Measurements from ENCODE around the gene CEP83.

CEP83 gene

DNA sequence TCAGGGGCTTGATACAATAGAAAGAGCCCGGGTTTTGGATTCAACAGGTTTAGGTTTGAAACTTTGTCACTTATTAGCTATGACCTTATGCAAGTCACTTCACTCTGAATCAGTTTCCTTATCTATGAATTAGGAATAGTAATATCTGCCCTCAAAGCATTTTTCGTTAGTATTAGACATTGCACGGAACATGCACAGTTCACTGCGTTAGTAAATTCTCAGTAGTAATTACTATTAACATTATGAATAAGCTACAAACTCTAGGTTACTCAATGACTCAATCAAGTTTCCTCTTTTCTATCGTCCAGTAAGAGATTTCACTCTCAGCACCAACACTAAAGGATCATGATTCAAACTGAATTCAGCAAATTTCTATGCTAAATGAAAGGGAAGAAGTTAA lies 150.3 kb downstream of the CEP83 start:
- in situ Hi-C loops (cut with HindIII; ENCODE audit: low sequenced_read_pairs) = no loop called here

- in situ Hi-C loops (cut with HindIII; ENCODE audit: low sequenced_read_pairs) = no loop called here
Measured at GRCh38 chr12:94308612-94309011, 151.1 kb downstream of the CEP83 start.

DNA sequence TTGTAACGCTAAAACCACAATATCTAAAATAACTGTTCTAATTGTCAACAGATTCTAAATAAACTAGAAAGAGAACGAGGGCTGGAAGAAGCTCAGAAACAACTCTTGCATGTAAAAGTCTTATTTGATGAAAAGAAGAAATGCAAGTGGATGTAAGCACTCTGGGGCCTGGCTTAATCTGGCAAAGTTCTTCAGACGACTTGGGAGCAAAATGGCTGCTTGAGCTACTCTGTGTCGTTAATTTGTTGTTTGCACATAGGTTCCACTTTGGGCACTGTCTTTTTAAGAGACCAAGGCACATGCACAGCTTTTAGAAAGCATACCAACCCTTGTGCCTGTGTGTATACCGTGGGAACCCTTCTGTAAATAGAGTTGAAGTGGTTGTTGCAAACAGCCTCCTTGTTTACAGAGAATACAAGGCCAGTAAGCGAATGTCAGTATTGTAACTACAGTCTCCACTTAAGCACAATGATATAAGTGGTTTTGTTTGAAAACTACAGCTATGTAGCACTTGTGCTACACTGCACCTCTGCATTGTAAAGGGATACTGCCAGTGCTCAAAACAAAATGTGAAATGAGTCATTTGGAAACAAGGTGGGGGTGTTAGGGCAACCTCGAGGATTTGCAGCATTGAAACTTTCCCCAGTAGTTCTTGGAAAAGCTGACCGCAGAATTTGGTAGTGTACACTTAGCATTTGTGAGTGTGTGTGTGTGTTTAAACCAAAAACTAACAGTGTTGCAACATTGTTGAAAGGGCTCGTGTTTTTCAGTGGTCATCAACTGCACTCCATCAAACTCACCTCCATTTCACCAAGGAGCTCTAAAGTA lies 154.3 kb downstream of the CEP83 start:
- in situ Hi-C loops (cut with HindIII; ENCODE audit: low sequenced_read_pairs) = no loop called here

DNA sequence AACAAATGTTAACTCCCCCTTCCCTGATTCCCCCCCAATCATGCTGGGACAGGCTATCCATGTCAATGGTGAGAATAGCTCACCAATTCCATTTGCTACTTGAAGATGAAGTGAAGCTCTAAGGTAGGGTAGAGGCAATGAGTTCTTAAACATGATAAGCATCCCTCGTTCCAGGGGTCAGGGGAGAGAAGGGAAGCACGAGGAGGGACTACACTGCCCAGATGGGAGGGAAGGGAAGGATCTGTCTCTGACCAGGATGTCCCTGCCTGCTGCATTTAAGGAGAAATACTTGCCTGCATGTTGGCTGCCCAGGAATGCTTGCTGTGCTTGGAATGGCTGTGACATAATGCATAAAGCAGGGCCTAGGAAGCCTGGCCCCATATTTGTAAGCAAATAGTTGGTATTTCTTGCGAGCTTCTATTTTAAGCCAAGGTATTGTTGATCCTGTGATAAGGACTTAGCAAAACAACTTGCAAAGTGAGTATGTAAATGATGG lies 155.1 kb downstream of the CEP83 start:
- in situ Hi-C loops (cut with HindIII; ENCODE audit: low sequenced_read_pairs) = no loop called here

DNA sequence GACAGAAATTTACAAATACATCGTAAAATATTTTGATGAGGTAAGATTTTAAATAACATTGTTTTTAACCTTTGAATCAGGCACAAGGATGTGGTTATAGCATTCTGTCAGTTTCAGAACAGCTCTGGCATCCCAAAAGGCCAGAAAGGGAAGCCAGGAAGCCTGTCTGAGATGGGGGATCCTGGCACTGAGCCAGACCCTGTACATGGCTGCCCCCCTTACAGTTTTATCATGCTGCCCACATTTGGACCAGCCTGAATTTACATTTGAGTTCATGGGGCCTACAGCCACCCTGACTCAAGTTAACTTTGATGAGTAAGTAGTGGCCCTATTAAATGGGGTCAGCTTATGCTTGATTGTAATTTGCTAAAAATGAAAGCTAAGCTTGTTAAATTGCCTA lies 155.7 kb downstream of the CEP83 start:
- in situ Hi-C loops (cut with HindIII; ENCODE audit: low sequenced_read_pairs) = no loop called here

- in situ Hi-C loops (cut with HindIII; ENCODE audit: low sequenced_read_pairs) = no loop called here
Measured at GRCh38 chr12:94299846-94300245, 159.8 kb downstream of the CEP83 start.

DNA sequence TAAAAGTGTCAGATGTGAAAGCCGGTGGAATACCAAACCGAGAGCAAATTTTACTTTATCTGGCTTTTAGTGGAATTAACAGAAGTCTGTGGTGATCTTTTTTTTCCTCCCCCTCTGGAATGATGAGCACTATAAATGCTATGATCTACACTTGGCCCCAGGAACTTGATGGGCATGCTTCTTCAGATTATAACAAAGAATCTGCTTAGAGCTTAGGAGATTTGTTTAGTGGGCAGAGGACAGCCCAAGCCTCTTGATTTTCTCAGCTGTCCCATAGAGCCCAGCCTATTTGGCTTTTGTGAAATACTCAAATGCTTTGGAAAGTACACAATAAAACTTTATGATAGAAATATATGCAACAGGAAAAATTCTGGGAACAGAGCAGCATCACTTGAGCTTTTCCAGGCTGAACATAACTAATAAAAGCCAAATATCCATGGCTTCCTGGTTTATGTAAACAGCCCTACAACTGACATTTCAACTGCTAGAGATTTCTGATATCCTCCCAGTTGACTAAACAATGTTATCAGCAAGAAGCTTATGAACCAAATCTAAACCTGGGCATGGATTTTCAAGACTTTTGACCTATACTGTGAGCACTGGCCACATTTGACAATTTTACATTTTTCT lies 161.7 kb downstream of the CEP83 start:
- in situ Hi-C loops (cut with HindIII; ENCODE audit: low sequenced_read_pairs) = no loop called here

DNA sequence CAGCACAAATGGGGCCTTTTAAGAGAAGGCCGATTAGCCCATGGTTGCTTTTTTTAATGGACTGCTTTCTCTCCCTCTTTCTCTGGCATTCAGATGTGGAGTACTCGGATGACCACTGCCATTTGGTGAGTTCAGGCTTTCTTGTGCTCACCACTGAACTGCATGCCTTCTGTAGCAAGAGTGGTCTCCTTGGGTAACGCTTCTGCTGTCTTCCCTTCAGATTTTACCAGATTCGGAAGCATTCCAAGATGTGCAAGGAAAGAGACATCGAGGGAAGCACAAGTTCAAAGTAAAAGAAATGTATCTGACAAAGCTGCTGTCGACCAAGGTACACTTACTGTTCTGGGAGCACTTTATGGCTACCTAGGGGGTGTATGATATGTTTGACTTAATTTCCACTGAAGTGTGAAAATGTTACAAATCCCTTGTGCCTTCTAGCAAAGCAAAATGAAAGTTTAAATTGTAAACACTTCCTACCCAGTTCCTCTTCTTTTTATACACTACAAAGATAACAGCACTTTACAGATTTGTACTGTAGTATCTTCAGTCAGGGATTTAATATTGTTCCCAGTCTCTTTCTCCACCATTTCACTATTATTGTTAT lies 162.5 kb downstream of the CEP83 start:
- in situ Hi-C loops (cut with HindIII; ENCODE audit: low sequenced_read_pairs) = no loop called here

GRCh38 chr12:94290353-94290752 lies 169.3 kb downstream of the CEP83 start:
- in situ Hi-C loops (cut with HindIII; ENCODE audit: low sequenced_read_pairs) = no loop called here

DNA sequence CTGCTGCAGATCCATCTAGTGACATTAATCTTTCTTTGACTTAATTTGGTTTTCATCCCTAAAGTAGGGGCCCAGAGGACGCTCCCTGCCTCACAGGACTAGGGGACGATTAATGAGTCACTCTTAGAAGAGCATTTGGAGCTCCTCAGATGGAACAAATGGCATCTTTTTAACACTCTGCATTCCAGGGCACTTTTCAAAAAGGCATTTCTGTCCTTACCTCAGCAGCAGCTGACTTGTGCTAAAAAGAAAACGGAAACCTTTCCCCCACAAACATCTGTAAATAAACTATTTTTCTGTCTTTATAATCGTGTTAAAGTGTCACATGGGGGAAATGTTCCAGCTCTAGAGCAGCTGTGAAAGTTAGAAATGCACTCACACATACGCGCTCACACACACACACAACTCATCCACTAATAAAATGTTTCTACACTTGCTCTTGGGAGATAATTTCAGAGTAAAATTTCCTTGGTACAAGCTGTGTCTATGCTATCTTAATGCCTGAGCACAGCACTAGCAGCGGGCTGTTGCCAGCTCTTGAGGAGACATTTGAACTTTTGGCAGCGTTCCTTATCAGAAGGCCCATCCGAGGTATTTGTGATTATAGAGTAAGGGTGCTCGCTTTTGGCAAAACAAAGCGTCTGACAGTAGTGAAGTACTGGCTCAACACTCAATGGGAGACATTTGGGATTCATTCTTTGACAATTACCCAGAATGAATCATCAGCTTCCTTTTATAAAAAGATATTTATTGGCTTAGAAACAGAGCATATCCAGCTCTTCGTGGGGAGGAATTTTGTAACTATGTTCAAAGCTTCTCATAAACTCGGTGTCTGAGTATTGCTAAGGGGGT lies 170.0 kb downstream of the CEP83 start:
- in situ Hi-C loops (cut with HindIII; ENCODE audit: low sequenced_read_pairs) = no loop called here

- in situ Hi-C loops (cut with HindIII; ENCODE audit: low sequenced_read_pairs) = no loop called here
Measured at GRCh38 chr12:94287245-94287628, 172.4 kb downstream of the CEP83 start.

DNA sequence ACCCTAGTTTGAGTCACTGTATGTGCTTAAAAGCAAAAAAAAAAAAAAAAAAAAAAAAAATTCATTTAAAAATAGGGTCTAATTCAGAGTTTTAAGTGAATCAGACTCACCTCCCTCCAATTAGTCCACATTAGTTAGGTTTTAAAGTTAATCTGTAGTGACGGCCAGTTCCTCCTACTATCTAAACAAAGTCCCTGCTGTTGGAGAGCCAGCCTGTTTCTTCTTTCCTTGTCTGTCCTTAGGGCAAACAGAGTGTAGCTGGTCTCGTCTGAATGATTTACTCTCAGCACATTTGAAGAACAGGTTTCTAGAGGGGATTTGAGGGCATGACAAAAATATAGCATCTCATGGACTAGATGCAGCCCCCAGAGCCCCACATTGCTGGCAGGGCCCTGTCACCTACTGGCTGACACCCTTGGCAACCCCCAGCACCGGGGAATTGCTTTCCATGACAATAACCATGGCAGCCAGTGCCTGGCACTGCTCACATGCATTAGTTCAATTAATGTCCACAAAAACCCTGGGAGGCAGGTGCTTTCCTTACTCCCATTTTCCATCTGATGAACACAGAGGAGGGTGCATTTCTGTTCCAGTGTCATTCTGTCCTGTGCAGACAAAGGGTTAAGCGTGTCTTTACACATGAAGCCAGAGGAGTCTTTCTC lies 173.0 kb downstream of the CEP83 start:
- in situ Hi-C loops (cut with HindIII; ENCODE audit: low sequenced_read_pairs) = no loop called here

DNA sequence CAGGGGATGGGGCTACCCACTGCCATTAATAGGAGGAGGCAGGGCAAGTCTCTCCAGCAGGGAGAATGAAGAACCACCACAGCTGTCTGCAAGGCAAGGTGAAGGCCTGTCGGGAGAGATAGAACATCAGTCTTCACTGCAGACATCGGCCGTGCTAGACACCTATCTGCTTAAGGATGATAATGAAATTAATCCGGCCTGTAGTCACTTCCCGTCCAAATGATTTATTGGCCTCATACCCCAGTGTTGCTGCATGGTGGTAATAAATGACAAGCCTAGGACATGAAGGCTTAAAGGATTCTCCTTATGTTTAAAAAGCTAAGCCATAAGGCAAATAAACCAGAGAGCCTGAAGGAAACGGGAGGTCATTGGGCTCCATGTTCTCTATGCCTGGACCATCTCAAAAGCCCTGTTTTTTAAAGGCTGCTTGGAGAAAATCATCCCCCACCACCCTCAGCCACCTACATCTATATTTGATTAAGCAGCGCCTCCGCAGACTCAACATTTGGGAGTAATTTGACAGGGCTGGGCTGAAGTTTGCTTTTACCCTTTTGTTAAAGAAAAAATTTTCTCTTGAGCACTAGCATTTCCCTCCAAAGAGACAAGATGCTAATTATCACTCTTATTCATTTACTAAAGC lies 173.6 kb downstream of the CEP83 start:
- in situ Hi-C loops (cut with HindIII; ENCODE audit: low sequenced_read_pairs) = no loop called here

GRCh38 chr12:94284859-94285258 lies 174.8 kb downstream of the CEP83 start:
- in situ Hi-C loops (cut with HindIII; ENCODE audit: low sequenced_read_pairs) = no loop called here

GRCh38 chr12:94284046-94284445 lies 175.6 kb downstream of the CEP83 start:
- in situ Hi-C loops (cut with HindIII; ENCODE audit: low sequenced_read_pairs) = no loop called here

DNA sequence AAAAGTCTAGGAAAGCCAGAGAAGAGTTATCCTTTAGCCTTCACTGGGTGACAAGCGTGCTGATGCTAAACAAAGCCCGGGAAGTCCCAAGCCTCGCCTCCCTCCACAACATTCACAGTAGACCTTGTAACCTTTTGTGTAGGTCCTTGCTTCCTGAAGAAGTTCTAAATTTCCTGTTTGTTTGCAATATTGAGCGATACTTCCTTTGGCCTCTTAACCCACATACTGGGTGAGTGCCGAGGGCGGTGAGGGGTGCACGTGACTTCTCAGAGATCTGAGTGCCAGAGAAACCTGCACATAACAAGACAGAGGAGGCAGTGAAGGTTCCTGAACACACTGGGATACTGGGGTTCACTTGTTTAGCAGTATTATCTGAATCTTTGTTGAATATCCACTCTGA lies 177.0 kb downstream of the CEP83 start:
- in situ Hi-C loops (cut with HindIII; ENCODE audit: low sequenced_read_pairs) = no loop called here

- in situ Hi-C loops (cut with HindIII; ENCODE audit: low sequenced_read_pairs) = no loop called here
Measured at GRCh38 chr12:94280063-94280462, 179.6 kb downstream of the CEP83 start.

DNA sequence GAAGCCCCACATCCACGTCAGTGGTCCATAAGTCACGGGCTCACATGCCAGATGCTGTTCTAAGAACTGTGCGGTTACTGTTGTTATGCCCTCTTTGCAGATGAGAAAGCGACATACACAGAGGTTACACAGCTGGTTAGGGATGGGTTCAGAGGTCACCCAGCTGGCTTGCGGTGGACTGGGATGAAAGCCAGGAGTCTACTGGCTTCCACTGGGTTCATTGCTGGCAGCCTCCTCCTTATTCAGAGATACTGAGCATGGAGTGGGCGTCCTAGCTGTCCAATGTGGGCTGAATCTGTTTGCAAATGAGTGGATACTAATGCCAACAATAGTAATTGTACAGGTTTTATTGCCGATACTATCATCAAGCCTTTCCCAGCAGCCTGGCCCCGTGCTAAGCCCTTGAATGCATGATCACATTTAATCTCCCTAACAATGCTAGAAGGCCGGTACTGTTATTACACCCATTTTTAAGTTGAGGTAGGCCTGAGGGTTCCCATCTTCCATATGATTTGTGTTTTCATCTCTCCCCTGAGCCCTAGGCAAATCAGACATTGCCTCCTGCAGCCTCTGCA lies 182.2 kb downstream of the CEP83 start:
- in situ Hi-C loops (cut with HindIII; ENCODE audit: low sequenced_read_pairs) = no loop called here

DNA sequence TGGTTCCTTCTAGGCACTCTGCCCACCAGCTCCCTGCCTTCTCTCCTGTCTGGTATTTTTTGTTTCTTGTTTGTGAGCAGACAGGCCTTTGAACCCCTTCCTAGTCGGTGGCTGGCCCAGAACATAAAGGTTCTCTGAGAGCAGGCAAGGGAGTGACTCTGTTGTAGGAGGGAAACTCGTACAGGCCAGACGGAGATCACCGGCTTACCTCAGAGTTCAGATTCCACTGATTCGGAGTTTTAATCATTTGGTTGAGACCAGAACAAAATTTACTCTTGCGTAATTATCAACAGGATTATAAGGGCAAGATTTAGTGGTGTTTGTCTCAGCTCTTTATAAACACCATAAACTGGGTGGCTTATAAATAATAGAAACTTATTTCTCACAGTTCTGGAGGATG lies 182.9 kb downstream of the CEP83 start:
- in situ Hi-C loops (cut with HindIII; ENCODE audit: low sequenced_read_pairs) = no loop called here

DNA sequence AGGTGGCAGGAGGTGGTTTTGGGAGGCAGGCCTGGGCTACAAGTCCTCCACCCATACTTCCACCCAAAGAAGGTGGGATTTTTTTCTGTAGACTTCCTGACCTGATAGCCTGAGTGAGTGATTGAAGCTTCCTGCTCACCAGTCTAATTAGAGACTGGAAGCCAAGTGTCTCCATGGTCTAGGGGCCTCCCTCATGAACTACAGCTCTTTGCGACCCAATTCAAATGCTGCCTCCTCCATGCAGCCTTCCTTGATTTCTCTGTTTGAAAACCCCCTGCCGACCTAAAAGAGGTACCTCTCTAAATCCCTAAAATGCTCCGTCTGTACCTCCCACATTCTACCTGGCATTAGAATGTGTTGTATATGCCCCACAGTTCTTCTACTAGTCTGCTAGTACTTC lies 186.4 kb downstream of the CEP83 start:
- in situ Hi-C loops (cut with HindIII; ENCODE audit: low sequenced_read_pairs) = no loop called here

All from DLD1 (cell line).